Neural progenitor cell (in vitro differentiated cells): ENCODE data around the gene GSE1. TPM values are rescaled to one million over a fixed set of nuclear protein-coding genes. Genes with fewer than 3 reads are reported as not detected.

Source experiments
- DNase-seq: peaks from one replicate; pipeline ENCODE4 v3.0.0-alpha.2; 2016; ENCODE audit warnings: low spot score
- H2AFZ ChIP-seq: fragments of 200-600 bp; sonication (generic); replicated peaks from 2 replicates; pipeline ENCODE4 v1.6.1; 2016; ENCODE audit warnings: antibody characterized with exemption
- H3F3A ChIP-seq: fragments of 200-600 bp; sonication (generic); 2 replicates; pipeline ENCODE4 v1.6.1; 2016; ENCODE audit warnings: antibody characterized with exemption, low read depth
- H3K27ac ChIP-seq: fragments of 200-600 bp; sonication (generic); 2 replicates; pipeline ENCODE4 v1.5.1; 2016; ENCODE audit warnings: mild to moderate bottlenecking
- H3K27me3 ChIP-seq: fragments of 200-600 bp; sonication (generic); 2 replicates; pipeline ENCODE4 v1.6.1; 2016; ENCODE audit warnings: mild to moderate bottlenecking, moderate library complexity
- H3K36me3 ChIP-seq: fragments of 200-600 bp; sonication (generic); 2 replicates; pipeline ENCODE4 v1.5.1; 2016
- H3K4me1 ChIP-seq: fragments of 200-600 bp; sonication (generic); 2 replicates; pipeline ENCODE4 v1.6.1; 2016; ENCODE audit warnings: mixed run types
- H3K4me2 ChIP-seq: fragments of 200-600 bp; sonication (generic); 2 replicates; pipeline ENCODE4 v1.6.1; 2016
- H3K4me3 ChIP-seq: fragments of 200-600 bp; sonication (generic); 2 replicates; pipeline ENCODE4 v1.5.1; 2016
- H3K79me2 ChIP-seq: fragments of 200-600 bp; sonication (generic); 2 replicates; pipeline ENCODE4 v1.6.1; 2016; ENCODE audit warnings: low read depth
- H3K9ac ChIP-seq: fragments of 200-600 bp; sonication (generic); 2 replicates; pipeline ENCODE4 v1.6.1; 2016
- H3K9me3 ChIP-seq: fragments of 200-600 bp; sonication (generic); 2 replicates; pipeline ENCODE4 v1.5.1; 2016; ENCODE audit warnings: low read depth
- H4K20me1 ChIP-seq: fragments of 200-600 bp; sonication (generic); 2 replicates; pipeline ENCODE4 v1.6.1; 2016; ENCODE audit warnings: low read depth
- H3K27ac Mint-ChIP-seq: 3 replicates; pipeline ENCODE4 v1.8.0; 2021; ENCODE audit warnings: mixed read lengths
- H3K27me3 Mint-ChIP-seq: 2 replicates; pipeline ENCODE4 v1.8.0; 2022; ENCODE audit warnings: low read depth, mild to moderate bottlenecking, inconsistent platforms, moderate library complexity, mixed read lengths; ENCODE audit not compliant: insufficient read depth
- H3K36me3 Mint-ChIP-seq: 3 replicates; pipeline ENCODE4 v1.8.0; 2021; ENCODE audit warnings: mixed read lengths
- H3K4me1 Mint-ChIP-seq: 3 replicates; pipeline ENCODE4 v1.8.0; 2021; ENCODE audit warnings: mixed read lengths
- H3K4me3 Mint-ChIP-seq: 3 replicates; pipeline ENCODE4 v1.8.0; 2021; ENCODE audit warnings: mild to moderate bottlenecking, moderate library complexity, mixed read lengths
- H3K9me3 Mint-ChIP-seq: 3 replicates; pipeline ENCODE4 v1.8.0; 2020; ENCODE audit warnings: mixed read lengths
- EZH2 ChIP-seq: fragments of 200-600 bp; sonication (generic); IDR thresholded peaks from 2 replicates; pipeline ENCODE4 v1.6.1; 2017; ENCODE audit warnings: antibody characterized with exemption, mild to moderate bottlenecking, moderate library complexity
- EZH2phosphoT487 ChIP-seq: fragments of 200-600 bp; sonication (generic); IDR thresholded peaks from 2 replicates; pipeline ENCODE4 v1.6.1; 2017; ENCODE audit warnings: antibody characterized with exemption
- total RNA-seq: library from RNA; depleted of rRNA; stranded (reverse); fragments of >200 nt; gene quantifications from 2 replicates; pipeline ENCODE4 v1.2.3, GENCODE V29; 2015; ENCODE audit warnings: low replicate concordance
- TF ChIP-seq, protein P1 (sequence below): fragments of 200-600 bp; sonication (generic); IDR thresholded peaks from 2 replicates; pipeline ENCODE4 v1.5.1; 2017; ENCODE audit warnings: antibody characterized with exemption, mild to moderate bottlenecking

Gene GSE1
- total RNA-seq, 1 donor from 2014 or later: 7.7 TPM

GRCh38 chr16:85573045-85573695 lies 40.0 kb upstream of the GSE1 start:
- Histone ChIP-seq H3K27me3 (peaks cover 25% of the 10 kb centered on the region), H3K4me3 (no peak overlapping the region), H3K4me2 (no peak overlapping the region), H3K36me3 (no peaks in the 10 kb centered on the region), H3F3A (peaks cover 58% of the 10 kb centered on the region), H3K79me2 (no peaks in the 10 kb centered on the region), H3K27ac (no peak overlapping the region), H3K4me1 (peaks cover 62% of the 10 kb centered on the region), H4K20me1 (peaks cover 30% of the 10 kb centered on the region), H2AFZ (no peak overlapping the region), H3K9me3 (no peaks in the 10 kb centered on the region), H3K9ac (no peak overlapping the region)
- Mint-ChIP-seq H3K36me3 (peaks cover 4% of the 10 kb centered on the region), H3K27ac (no peak overlapping the region), H3K27me3 (peaks cover 32% of the 10 kb centered on the region), H3K4me3 (no peak overlapping the region), H3K9me3 (peaks cover 7% of the 10 kb centered on the region), H3K4me1 (peaks cover 84% of the 10 kb centered on the region)
- no peak for DNase-seq
- no peak for TF ChIP-seq EZH2

DNA sequence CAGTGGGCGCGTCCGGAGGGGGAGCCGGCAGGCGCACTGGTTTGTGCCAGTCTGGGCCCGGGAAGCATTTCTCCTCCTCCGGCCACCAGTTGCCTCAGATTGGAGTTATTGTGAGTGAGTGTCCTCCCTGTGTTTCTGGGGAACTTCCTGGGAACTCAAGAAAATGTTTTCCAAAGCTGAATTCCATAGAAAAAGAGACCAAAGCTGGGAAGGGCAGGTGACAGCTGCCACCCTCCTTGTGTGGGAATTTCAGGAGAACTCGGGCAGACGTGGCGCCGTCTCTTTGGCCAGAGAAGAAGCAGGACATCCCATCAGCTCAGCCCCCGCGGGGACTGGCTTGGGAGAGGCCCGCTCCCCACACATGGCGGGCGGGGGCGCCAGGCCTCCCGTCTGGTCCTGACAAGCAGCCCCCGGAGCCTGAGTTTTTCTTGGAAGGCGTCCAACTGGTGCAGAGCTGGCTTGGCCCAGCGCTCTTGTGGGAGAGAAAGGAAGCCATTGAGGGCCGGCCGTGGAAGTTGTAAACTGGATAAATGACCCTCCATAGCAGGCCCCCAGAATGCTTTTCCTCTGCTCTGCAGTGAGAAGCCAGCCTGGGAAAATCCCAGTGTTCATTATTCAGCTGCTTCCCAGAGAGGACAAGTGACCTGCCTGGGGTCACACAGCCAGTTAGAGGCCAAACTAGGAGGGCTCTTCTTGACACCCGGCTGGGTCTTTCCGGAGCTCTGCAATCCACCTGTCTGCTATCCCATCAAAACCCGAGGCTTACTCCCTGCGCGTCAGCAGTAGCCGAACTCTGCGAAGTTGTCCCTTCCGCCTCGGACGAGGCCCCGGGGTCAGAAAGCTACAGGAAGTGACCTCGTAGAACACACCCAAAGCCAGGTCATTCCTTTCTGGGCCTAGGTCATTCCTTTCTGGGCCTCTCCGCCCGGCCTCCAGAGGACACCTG lies 39.2 kb upstream of the GSE1 start:
- H2AFZ ChIP-seq: no peak overlapping the region
- peak overlapping the region; percentile 65 for H3K4me3 Mint-ChIP-seq
- H3K9ac ChIP-seq: no peak overlapping the region
- peak overlapping the region; percentile 67 for H3K4me2 ChIP-seq
- H3K79me2 ChIP-seq: no peaks in the 10 kb centered on the region
- H3K4me1 ChIP-seq: peaks cover 70% of the 10 kb centered on the region
- peaks cover 5% of the 10 kb centered on the region for H3K9me3 Mint-ChIP-seq
- no peak overlapping the region for H3K4me3 ChIP-seq
- H3F3A ChIP-seq: peaks cover 62% of the 10 kb centered on the region
- peaks cover 39% of the 10 kb centered on the region for H3K27me3 Mint-ChIP-seq
- TF ChIP-seq EZH2 (no peak), EZH2phosphoT487 (no peak)
- TF ChIP-seq, protein P1, sequence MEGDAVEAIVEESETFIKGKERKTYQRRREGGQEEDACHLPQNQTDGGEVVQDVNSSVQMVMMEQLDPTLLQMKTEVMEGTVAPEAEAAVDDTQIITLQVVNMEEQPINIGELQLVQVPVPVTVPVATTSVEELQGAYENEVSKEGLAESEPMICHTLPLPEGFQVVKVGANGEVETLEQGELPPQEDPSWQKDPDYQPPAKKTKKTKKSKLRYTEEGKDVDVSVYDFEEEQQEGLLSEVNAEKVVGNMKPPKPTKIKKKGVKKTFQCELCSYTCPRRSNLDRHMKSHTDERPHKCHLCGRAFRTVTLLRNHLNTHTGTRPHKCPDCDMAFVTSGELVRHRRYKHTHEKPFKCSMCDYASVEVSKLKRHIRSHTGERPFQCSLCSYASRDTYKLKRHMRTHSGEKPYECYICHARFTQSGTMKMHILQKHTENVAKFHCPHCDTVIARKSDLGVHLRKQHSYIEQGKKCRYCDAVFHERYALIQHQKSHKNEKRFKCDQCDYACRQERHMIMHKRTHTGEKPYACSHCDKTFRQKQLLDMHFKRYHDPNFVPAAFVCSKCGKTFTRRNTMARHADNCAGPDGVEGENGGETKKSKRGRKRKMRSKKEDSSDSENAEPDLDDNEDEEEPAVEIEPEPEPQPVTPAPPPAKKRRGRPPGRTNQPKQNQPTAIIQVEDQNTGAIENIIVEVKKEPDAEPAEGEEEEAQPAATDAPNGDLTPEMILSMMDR: no peak
- H4K20me1 ChIP-seq: peaks cover 38% of the 10 kb centered on the region
- no peaks in the 10 kb centered on the region for H3K36me3 ChIP-seq
- H3K27me3 ChIP-seq: peaks cover 18% of the 10 kb centered on the region
- H3K9me3 ChIP-seq: no peaks in the 10 kb centered on the region
- H3K36me3 Mint-ChIP-seq: peaks cover 4% of the 10 kb centered on the region
- peaks cover 86% of the 10 kb centered on the region for H3K4me1 Mint-ChIP-seq
- H3K27ac Mint-ChIP-seq: no peak overlapping the region
- DNase-seq: no peak
- H3K27ac ChIP-seq: no peak overlapping the region

DNA sequence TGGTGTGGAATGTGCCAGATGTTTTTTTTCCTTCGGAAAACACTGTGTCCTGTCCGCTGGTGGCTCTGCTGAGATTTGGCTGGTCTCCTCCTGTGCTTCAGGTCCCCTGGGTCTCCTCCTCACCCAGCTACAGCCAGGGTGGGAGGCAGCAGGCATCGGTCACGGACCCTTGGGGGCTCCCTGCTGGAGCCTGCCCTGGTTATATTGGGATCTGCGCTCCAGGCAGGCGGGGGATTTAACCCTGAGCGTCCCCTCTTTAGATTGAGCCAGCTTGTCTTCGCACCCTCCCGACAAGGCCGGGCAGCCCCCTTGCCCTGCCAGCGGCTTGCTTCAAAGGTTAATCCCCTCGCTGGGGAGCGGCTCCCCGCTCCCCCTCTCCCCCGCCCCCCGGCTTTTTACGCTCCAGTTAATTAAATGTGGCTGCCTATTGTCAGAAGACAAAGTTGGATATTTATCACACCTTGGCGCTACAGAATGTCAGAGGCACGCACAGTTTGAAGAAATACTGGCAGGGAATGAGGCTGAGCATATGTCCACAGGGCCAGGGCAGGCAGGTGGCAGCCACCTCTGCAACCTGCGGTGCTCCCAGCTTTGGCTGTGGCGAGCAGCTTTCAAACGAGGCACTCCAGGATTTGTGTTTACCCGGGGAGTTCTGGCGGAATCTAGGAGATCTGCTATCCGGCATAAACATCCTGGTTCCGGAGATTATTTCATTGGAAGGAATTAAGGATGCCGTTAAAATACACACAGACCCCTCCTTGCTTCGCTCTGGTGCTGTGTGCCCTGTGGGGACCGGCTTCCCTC lies 38.2 kb upstream of the GSE1 start:
- Mint-ChIP-seq H3K4me3 (peak overlapping the region; percentile 65), H3K4me1 (peaks cover 86% of the 10 kb centered on the region), H3K36me3 (no peaks in the 10 kb centered on the region), H3K9me3 (peaks cover 2% of the 10 kb centered on the region), H3K27ac (no peak overlapping the region), H3K27me3 (peaks cover 46% of the 10 kb centered on the region)
- H4K20me1 ChIP-seq: peaks cover 43% of the 10 kb centered on the region
- no peak overlapping the region for H3K27ac ChIP-seq
- H3K4me2 ChIP-seq: peak overlapping the region; percentile 67
- peaks cover 65% of the 10 kb centered on the region for H3F3A ChIP-seq
- H3K4me1 ChIP-seq: peaks cover 73% of the 10 kb centered on the region
- peak; percentile 35 for TF ChIP-seq EZH2phosphoT487
- TF ChIP-seq, protein P1: no peak
- H3K79me2 ChIP-seq: no peaks in the 10 kb centered on the region
- no peak overlapping the region for H2AFZ ChIP-seq
- peaks cover 12% of the 10 kb centered on the region for H3K27me3 ChIP-seq
- H3K4me3 ChIP-seq: peak overlapping the region; percentile 6
- peak; percentile 88 for DNase-seq
- no peak overlapping the region for H3K9ac ChIP-seq
- no peaks in the 10 kb centered on the region for H3K9me3 ChIP-seq
- H3K36me3 ChIP-seq: no peaks in the 10 kb centered on the region
